Thoracic aorta (tissue), 2 donors: Measurements from ENCODE around the gene STAMBPL1. TPM values are rescaled to one million over a fixed set of nuclear protein-coding genes. Genes with fewer than 3 reads are reported as not detected.
A peak's percentile ranks its signal among the peaks of the same experiment; 100 is the strongest.
"Not testable (repeated sequence)": the region's sequence is repeated elsewhere in the genome, so short reads cannot be mapped to it uniquely, and the experiment has no call there.

Experiments used
- ATAC-seq: fragments of 150-250 bp; one replicate; pipeline ENCODE4 v1.8.0; 2017; ENCODE audit warnings: low read depth; ENCODE audit not compliant: insufficient number of reproducible peaks, low FRiP score
- DNase-seq: peaks from one replicate; pipeline ENCODE4 v3.0.0-alpha.2; 2020; ENCODE audit warnings: low spot score
- H3K27ac ChIP-seq, 2 donors: fragments of 200-600 bp; sonication (generic); 1 replicate in 1 of 2; 2 replicates in 1 of 2; pipeline ENCODE4 v1.5.1; 2016; ENCODE audit warnings: mild to moderate bottlenecking in 2 of 2, moderate library complexity in 2 of 2
- H3K27me3 ChIP-seq: fragments of 200-600 bp; sonication (generic); replicated peaks from 2 replicates; pipeline ENCODE4 v1.6.0; 2016; ENCODE audit warnings: mild to moderate bottlenecking; ENCODE audit not compliant: insufficient read depth
- H3K36me3 ChIP-seq: fragments of 200-600 bp; sonication (generic); one replicate; pipeline ENCODE4 v1.5.1; 2016
- H3K4me1 ChIP-seq, 2 donors: fragments of 200-600 bp; sonication (generic); 1 replicate in 1 of 2; 2 replicates in 1 of 2; pipeline versions ENCODE4 v1.5.1 to v1.6.0; 2016; ENCODE audit warnings: low read depth in 2 of 2, mild to moderate bottlenecking in 1 of 2; ENCODE audit not compliant: control insufficient read depth in 1 of 2
- H3K4me3 ChIP-seq: fragments of 200-600 bp; sonication (generic); 2 replicates; pipeline ENCODE4 v1.5.1; 2016; ENCODE audit warnings: mild to moderate bottlenecking
- H3K9me3 ChIP-seq: fragments of 200-600 bp; sonication (generic); 2 replicates; pipeline ENCODE4 v1.5.1; 2016
- CTCF ChIP-seq: fragments of 200-600 bp; sonication (generic); IDR thresholded peaks from one replicate; pipeline ENCODE4 v1.5.1; 2019; ENCODE audit warnings: antibody characterized with exemption
- total RNA-seq, 2 donors: library from RNA; depleted of rRNA; stranded (reverse); fragments of >200 nt; gene quantifications; one replicate each; pipeline versions ENCODE4 v1.1.0 to v1.2.3, GENCODE V29; 2016

Gene STAMBPL1
- total RNA-seq, 2 donors from 2014 or later: 2.2 to 10.0 TPM

- Histone ChIP-seq H3K9me3 (no peaks in the 10 kb centered on the region), H3K27me3 (no peaks in the 10 kb centered on the region), H3K36me3 (no peaks in the 10 kb centered on the region), H3K4me3 (no peak overlapping the region), H3K4me1 (no peaks in the 10 kb centered on the region), H3K27ac (no peak overlapping the region)
- ATAC-seq (no peak), DNase-seq (no peak)
- TF ChIP-seq CTCF: no peak
Measured at GRCh38 chr10:88833723-88834122, 46.3 kb upstream of the STAMBPL1 start.

GRCh38 chr10:88835096-88835909 is 44.7 kb upstream of the STAMBPL1 start:
- Histone ChIP-seq H3K9me3 (no peaks in the 10 kb centered on the region), H3K36me3 (no peaks in the 10 kb centered on the region), H3K27me3 (no peaks in the 10 kb centered on the region), H3K4me1 (no peaks in the 10 kb centered on the region), H3K4me3 (no peak overlapping the region), H3K27ac (no peak overlapping the region)
- ATAC-seq (peak; percentile 79), DNase-seq (peak; percentile 31)
- peak; percentile 84 for TF ChIP-seq CTCF

GRCh38 chr10:88835910-88836221 is 44.2 kb upstream of the STAMBPL1 start:
- ATAC-seq: peak; percentile 45

GRCh38 chr10:88837632-88838031 is 42.4 kb upstream of the STAMBPL1 start:
- not testable (repeated sequence) for H3K4me3 ChIP-seq, DNase-seq, H3K4me1 ChIP-seq, H3K27ac ChIP-seq, H3K27me3 ChIP-seq, ATAC-seq, H3K36me3 ChIP-seq, H3K9me3 ChIP-seq

More at GRCh38 chr10:88835910-88836221, 44.2 kb upstream of the STAMBPL1 start:
- no peaks in the 10 kb centered on the region for H3K9me3 ChIP-seq
- DNase-seq: no peak
- TF ChIP-seq CTCF: peak; percentile 11
- H3K27ac ChIP-seq: no peak overlapping the region
- no peaks in the 10 kb centered on the region for H3K36me3 ChIP-seq
- no peaks in the 10 kb centered on the region for H3K27me3 ChIP-seq
- H3K4me1 ChIP-seq: no peaks in the 10 kb centered on the region
- H3K4me3 ChIP-seq: no peak overlapping the region

- H3K27me3 ChIP-seq: no peaks in the 10 kb centered on the region
- no peak overlapping the region for H3K4me3 ChIP-seq
- H3K36me3 ChIP-seq: no peaks in the 10 kb centered on the region
- no peak overlapping the region for H3K27ac ChIP-seq
- no peak for ATAC-seq
- no peaks in the 10 kb centered on the region for H3K4me1 ChIP-seq
- H3K9me3 ChIP-seq: no peaks in the 10 kb centered on the region
- TF ChIP-seq CTCF: no peak
- DNase-seq: no peak
Measured at GRCh38 chr10:88838766-88839350, 41.2 kb upstream of the STAMBPL1 start.
